Activated CD8-positive, alpha-beta memory T cell treated with anti-CD3 and anti-CD28 coated beads, Interleukin-2, amount 50 U/mL, for 1 hour (primary cell): Measurements from ENCODE around the gene TMEM182.
A peak's percentile ranks its signal among the peaks of the same experiment; 100 is the strongest.

Experiments used
- DNase-seq: peaks from one replicate; pipeline ENCODE4 v3.0.0-alpha.2; 2020; ENCODE audit errors: extremely low read depth

TMEM182 gene, protein sequence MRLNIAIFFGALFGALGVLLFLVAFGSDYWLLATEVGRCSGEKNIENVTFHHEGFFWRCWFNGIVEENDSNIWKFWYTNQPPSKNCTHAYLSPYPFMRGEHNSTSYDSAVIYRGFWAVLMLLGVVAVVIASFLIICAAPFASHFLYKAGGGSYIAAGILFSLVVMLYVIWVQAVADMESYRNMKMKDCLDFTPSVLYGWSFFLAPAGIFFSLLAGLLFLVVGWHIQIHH

DNA sequence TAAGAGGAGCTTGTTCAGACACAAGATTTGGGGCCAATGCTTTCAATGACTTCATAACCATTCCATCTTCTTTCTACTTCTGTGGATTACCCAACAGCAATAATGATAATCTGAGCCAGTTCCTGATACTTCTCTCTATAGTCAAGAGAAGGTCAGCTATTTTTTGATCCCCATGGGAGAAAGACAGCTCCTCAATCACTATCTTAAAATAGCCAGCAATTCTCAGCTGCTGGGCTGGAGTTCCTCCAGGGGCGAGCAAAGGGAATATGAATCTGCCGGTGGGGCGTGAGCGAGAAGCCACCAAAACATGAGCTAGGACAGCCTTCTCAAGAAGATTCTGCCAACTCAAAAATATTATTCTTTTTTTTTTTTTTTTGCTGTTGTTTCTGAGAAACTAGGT lies at the start of gene TMEM182:
TSS of gene TMEM182 (plus strand) at position 269 of the 400 bp plus-strand sequence. CDS start 187 bp downstream, outside the sequence.
- DNase-seq = no peak

DNA sequence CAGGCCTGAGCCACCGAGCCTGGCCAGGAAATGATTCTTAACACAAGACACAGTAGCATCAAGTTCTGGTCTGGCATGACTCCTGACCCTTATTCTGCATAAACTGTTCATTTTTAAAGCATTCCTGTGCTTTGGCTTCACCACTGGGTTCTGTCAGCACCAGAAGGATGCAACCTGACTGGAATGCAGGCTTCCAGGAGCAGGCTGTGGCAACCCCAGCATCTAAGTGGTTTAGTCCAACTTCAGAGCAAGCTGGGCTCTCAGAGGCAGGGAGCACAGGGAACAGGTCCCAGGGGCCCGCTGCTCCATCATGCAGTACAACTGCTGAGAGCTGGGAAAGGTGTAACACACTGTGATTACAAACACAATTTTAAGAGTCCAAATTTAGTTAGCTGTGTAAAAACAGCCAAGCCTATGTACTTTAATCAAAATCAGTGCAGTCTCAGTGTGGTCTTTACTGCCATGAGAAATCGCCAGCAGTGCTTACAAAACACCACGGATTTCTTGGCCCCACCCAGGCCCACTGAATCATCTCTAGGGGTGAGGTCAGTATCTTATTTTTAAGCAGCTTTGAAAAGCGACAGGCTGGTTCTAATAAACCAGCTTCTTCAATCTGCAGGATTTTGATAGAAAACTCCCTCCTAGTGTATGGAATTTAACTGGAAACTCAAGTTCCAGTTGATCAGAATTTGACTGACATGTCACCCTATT lies 44.4 kb upstream of the TMEM182 start:
- DNase-seq = no peak

DNA sequence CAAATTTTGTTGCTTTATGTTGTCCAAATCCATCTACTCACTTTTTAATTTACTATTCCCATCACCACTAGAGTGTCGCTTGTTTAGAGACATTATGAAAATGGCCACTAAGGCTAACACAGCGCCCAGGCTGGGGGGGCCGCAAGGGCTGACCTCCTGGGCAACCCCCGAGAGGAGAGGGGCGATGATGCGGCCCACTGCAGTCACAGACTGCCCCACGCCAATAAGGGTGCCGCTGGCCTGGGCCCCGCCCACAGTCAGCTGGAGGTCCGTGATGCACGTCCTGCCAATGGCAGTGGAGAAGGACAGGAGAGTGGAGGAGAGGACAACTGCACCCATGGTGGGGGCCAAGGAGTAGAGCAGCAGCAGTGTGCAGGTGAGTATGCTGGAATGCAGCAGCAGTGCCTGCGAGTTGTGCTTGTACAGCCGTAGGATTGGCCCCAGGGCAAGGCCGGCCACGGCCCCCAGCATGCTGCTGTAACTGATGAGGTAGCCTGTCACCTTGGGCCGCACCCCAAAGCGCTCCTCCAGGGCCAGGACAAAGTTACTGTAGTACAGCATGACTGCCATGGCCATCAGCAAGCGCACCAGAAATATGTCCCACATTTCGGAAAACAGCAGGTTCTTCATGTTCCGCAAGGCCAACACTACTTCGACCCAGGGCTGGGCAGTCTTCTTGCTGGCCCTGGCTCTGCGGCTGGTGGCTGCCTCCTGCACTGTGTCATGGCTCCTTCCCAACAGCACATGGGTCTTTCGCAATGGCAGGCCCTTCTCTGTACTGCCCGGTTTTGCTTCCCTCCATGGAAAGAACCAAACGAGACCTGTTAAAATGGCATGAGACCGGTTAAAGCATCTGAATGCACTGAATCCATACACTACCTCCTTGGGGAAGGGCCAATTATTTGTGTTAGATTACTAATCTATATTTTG lies 43.2 kb upstream of the TMEM182 start:
- no peak for DNase-seq

DNA sequence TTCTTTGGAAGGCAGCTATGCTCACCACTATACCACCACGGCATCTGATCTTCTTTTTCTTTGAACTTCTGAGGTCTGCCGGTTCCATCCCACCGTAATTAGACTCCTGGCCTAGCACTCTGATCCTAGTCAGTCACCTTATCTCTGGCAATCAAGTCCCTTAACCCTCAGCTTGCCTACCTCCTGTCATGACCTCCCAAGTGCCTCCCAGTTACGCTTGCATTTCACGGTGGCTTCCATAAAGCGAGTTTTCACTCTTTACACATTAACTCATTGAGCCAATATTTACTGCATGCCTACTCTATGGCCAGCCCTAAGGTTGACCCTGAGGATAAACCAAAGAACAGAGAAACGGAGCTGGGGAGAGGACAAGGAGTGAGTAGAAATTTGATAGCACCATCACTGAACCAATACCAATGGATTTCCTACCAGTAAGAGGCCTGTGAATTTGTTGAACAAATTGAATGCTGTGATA lies 37.8 kb upstream of the TMEM182 start:
- DNase-seq = no peak

DNA sequence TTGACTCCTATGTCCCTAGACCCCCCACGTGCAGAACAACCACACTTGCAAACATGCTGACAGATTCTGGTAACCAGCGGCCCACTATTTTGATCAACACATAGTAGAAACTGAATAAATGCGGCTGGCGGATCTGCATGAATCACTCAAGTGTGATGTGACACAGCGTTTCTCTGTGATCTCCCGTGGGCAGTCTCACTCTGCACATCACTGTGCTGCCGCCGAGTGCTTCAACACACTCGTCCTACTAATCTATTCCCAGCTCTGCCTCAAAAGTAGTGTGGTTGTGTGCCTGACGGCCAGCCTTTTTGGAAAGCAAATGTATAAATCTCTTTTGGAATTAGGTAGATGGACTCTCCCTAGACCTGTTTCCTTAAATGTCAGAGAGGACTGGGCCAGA lies 37.3 kb upstream of the TMEM182 start:
- DNase-seq = no peak

DNA sequence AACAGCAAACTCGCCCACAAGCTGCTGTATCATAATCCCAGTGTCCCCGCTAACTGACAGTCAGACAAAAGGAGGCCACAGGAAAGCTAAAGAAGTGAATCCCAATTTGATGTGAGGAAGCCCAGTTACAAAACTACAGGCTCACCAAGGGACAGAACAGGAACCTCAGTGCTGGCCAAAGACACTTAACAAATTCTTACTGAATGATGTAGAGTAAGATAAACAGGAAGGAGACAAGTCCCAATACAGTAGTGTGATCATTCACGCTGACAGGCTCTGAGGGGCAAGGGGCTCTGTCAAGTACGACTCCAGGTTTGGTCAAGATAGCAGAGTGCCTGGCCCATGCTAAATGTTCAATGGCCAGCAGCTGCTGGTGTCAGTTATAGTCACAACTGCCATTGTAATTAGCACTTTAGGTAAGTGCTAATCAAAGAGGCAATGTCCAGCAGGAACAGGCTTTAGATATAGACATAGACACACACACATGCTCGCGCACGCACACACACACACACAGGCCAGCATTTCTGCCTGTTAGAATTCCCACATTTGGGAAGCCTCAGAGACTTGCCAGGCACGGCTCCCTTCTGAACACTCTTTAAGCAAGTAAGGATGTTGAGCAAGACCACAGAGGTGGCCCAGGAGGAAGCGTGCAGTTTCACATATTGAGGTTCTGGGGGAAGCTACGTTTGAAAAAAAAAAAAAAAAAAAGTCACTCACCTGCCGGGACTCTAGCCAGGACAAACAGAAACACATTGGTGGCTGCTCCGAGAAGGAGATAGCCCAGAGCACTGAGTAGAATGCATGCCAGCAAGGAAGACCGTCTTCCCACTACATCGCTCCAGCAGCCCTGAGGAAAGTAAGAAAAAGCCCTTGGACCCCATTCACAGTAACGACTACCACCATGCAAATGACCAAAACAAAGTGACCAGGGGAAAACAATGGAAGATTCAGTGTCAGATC lies 35.4 kb upstream of the TMEM182 start:
- DNase-seq = no peak

DNA sequence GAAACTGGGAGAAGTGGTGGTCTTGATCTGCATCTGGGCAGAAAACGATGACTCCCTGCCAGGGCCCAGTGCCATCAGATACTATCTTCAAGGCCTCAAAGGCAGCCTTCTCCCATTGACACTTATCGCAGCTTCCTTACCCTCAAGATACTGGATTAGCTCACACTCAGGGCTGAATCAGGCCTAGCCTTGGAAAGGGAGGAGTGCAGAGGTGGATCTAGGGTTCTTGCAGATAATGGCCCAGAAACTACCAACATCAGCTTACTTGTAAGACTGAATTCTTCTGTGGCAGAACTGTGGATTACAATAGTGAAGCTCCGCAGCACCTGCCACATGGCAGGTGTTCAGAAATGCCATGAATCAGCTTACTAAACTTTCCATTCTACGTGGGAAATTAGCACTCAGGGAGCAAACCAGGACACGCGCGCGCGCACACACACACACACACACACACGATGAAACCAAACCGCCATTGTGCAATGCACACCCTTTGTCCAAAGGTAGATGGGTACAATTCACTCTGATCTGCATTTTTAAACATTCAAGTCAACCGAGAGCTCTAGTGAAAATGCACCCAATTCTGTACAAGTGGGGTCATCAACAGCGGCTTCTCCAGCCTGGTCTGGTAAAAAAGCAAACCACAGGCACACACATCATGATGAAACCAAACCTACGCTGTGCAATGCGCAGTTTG lies 26.3 kb upstream of the TMEM182 start:
- DNase-seq = no peak

DNA sequence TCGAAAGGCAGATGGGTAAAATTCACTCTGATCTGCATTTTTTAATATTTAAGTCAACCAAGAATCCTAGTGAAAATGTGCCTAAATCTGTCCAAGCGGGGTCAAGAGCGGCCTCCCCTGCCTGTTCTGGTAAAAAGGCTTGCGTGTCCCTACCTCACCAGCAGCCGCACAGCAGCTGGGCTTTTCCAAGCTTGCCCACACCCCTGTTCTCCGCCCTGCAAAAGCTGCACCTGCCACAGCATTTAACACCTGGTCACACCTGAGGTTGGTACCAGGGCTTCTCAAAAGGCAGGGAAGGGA lies 25.8 kb upstream of the TMEM182 start:
- no peak for DNase-seq

DNA sequence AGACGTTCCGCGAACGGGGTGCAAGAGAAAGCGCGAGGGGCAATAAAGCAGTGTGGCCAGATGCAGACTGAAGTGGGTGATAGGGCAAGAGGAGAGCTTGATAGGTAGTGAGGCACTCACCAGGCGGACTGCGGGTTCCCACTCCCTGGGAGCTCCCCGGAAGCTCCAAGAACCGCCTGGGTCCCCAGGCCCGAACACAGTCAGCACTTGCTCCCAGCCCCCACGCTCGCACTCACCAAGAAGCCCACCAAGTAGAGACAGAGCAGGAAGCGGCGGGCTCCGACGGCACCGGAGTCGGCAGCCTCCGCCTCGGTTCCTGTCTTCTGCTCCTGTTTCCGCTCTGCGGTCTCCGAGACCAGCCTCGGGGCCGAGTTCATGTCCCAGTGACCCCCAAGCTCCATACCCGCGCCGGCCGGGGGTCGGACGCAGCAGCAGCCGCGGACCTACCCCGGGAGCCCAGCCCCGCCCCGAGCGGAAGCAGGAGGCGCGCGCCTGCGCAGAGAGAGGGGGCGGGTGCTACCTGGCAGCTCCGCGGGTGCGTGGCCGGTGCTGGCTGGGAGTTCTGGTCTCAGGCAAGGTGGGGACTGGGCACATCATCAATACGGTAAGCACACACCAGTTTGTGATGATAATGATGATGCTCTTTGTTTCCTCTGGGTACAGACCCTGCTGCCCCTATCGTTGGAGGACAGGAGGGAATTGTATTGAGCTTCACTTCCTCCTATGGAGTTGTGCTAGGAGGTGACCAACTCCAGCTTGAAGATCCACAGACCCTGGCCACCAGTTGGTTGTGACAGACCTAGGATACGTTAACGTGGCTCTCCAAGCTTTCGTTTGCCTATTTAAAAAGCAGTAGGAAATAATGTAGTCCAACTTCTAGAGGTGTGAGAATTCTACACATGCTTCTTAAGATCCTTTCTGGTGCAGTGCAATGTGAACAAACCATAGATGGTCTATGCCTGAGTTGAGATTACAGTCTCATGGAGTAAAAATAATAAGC lies 25.1 kb upstream of the TMEM182 start:
- DNase-seq = peak; percentile 45

DNA sequence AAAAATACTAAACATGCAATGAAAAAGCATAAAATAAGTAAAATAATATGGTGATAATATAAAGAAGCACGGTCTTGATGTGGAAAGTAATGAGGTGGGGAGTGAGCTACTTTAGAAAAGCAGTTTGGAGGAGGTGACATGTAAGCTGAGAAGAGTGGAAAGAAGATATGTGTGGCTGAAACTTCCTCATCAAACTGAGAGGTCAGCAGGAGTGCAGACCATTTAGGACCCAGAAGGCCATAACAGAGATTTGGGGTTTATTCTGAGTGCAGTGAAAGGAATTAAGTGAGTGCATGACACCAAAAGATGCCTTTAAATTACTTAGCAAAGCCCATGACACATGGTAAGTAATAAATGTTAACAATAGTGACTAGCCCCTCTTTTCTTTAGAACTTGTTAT lies 24.4 kb upstream of the TMEM182 start:
- no peak for DNase-seq

DNA sequence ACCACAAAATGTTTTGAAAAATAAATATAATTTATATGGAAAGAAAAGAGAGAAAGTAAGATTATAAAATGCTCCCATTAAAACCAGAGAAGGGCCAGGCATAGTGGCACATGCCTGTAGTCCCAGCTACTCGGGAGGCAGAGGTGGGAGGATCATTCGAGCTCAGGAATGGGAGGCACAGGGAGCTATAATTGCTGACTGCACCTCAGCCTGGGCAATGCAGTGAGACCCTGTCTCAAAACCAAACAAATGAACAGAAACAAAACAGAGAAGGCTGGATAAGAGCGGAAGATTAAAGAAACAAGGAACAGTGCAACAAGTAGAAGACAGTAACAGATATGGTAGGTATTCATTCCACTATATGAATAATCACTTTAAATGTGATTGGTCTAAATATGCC lies 18.6 kb upstream of the TMEM182 start:
- DNase-seq = no peak

DNA sequence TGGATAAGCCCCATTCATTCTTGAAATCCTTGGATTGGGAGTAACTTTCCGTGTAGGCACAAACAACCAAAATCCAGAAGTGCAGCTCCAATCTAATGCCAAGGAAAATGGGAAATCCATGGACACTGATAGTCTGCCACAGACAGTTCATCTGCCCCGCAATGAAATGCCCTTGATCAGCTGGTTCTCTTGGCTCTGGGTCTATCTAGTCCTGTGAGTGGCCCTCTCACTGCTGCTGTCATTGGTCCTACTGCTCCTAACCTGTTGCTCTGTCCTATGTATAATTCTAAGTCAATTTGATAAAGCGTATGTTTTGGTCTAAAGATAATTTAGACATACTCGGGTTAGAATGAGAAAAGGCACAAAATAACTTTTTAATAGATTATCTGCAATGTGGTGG lies 13.7 kb upstream of the TMEM182 start:
- DNase-seq = no peak

DNA sequence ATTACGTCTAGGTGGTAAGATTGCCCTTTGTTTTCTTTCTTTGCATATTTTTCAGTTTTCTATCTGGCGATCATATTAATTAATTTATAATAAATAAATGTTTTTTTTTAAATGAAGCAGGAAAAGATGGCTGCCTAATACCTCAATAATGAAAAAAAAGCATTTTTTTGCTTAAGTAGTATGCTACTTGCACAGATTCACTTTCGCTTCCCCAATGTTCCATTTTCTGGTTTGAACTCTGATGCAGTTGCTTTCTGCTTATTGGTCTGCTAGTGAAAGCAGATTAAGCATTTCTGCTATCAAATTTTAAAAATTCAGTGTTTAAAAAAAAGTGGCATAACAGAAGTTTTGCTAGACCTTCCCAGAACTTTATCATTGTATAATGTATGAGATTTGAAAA lies 11.9 kb upstream of the TMEM182 start:
- no peak for DNase-seq

DNA sequence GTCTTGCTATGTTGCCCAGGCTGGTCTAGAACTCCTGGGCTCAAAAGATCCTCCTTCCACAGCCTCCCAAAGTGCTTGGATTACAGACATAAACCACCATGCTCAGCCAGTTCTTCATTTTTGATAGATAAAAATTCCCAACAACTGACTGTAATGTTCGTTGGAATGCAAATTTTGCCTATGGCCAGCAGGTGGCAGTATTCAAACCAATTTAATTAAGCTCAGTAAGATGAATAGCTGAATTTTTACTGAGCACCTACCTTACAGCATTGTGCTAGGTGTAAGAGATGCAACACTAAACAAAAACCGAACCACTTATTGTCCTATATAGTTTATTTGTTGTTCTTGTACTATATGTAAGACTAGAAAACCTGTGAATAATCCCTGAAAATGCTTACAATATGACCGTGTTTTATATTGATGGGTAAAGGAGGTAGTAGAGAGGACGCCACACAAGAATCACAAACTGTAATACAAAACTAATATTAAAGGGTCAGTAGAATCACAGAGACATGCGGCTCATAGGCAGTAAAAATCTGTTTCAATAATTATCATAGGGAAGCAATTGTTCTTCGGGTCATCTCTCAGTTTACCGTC lies 8.2 kb upstream of the TMEM182 start:
- DNase-seq = no peak

DNA sequence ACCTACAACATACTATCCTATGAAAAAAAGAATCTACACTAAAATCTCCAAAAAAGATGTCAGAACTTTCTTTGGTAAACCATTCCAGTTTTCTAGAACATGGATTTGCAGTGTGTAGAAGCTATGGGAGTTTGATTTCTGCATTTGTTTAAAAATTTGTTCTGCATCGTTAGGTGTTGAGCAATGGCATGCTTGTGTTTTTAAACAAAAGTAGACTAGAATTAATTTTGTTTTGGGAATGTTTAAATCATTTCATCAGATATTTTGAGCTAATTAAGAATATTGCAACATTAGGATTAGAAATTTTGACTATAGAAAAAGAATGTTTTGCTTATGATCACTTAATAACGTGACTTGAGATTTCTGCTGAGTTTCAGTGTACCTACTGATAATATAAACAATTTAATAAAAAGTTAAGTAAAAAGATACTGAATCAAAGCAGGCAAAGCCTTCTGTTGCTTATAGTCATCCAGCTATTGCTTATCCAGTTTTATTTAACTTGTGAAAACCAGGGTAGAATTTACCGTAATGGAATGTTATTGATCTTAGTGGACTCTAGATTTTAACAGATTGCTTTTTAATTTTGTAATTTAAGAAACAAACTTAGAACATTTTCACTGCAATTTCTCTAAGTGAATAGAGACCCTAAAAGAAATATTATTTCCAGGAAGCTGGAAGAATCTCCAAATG lies 7.2 kb upstream of the TMEM182 start:
- DNase-seq = no peak

DNA sequence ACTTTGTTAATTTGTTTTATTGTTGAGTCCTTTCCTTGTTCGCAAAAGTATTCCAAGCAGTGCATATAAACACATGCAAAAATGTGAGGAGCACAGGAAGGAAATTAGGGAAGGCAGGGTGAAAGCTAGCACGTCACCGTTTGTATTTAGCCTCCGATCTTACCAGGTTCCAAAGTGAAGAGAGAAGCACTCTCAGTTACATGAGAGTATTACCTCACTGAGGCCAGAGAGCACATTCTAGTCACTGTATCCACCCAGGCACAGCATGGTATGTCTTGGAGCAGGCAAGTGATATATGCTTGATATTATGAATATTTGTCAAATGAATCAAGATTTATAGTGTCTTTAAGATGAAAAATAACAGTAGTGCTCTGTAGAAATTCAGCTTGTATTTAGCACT lies 6.5 kb upstream of the TMEM182 start:
- no peak for DNase-seq

DNA sequence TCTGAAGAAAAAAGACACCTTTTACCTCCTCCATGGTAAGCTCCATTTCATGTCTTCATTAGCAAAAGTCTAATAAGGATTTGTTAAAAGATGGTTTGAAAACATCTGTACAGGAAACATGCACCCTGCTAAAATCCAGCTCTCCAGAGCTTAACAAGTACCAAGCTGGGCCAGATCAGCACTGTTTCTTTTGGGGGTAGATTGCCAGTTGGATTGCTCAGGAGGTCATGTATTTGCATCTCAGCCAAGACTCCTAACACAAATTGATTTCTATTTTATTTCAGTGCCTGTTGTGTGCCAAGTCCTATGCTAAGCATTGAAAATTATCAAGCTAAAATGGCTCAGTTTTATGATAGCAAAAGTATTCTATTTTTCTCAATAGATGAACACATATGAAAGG lies 3.4 kb upstream of the TMEM182 start:
- no peak for DNase-seq

DNA sequence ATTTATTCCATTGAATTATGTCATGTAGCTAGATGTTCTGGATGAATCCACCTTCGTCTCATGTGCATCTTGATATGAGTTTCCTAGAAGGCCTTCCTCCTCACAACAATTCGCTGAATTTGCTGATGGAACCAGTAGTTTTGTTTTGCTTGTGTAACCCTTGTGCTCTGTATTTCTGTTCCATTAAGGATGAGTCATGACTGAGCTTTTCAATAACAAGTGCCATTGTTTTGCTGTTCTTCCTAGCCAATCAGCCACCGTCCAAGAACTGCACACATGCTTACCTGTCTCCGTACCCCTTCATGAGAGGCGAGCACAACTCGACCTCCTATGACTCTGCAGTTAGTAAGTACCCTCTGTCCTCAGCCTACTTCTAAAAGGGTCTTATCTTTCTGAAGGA lies 2.3 kb downstream of the TMEM182 start:
- no peak for DNase-seq

DNA sequence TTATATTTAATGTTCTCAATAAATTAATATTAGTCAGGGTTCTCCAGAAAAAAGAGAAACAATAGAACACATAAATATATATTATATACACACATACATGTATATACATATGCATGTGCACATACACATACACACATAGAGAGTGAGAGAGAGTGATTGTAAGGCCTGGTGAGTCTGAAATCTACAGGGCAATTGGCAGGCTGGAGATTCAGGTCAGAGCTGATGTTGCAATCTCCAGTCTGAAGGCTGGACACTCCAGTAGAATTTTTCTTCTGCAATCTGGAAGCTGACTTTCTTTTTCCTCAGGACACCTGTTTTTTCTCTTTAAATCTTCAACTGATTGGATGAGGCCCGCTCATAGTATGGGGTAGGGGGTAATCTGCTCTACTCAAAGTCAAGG lies 3.2 kb downstream of the TMEM182 start:
- no peak for DNase-seq
